GM19193 (cell line): ENCODE data around the gene PBX1.

Experiments
- POLR2A ChIP-seq: IDR thresholded peaks from 4 replicates; pipeline ENCODE4 v1.6.1; 2011; ENCODE audit not compliant: insufficient read depth, insufficient read length; ENCODE audit errors: extremely low read depth

The PBX1 gene

GRCh38 chr1:164561007-164561406, 2.0 kb downstream of the PBX1 start:
- TF ChIP-seq POLR2A: no peak

GRCh38 chr1:164561472-164561871, 2.5 kb downstream of the PBX1 start:
- no peak for TF ChIP-seq POLR2A

DNA sequence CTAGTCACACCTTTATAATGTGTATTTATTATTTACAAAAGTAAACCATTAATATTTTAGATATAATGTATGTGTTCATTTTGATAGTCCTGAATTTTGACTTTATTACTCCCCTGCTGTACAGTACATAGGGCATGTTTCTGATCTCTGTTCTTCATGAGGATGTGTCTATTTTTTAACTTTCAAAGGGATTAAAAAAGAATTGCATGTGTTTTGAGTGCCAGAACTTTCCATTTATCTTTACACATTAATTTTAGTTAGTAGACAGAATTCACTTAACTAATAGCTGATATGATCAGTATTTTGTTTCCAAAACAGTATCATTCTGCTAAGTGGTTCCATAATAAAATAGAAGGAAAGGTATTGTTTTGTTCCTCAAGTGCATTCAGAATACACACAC, 3.1 kb downstream of the PBX1 start:
- no peak for TF ChIP-seq POLR2A

DNA sequence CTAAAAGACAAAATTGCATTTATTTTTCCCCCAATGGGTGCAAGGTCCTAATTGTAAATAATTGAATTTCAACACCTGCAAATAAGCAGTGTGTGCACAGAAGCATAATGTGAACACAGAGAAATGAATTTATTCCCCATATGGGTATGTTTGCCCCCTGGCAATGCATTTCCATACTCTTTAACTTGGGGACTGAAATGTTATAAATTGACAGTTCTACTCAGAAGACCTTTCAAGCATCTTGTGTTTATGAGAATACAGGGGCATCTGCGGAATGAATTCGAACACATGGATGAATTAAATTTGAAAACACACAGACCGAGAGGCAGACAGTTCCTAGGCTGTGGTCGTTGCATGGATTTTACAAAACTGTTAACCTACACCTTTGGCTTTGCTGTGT, 3.5 kb downstream of the PBX1 start:
- no peak for TF ChIP-seq POLR2A

- no peak for TF ChIP-seq POLR2A
Measured at GRCh38 chr1:164562947-164563520, 4.0 kb downstream of the PBX1 start.

DNA sequence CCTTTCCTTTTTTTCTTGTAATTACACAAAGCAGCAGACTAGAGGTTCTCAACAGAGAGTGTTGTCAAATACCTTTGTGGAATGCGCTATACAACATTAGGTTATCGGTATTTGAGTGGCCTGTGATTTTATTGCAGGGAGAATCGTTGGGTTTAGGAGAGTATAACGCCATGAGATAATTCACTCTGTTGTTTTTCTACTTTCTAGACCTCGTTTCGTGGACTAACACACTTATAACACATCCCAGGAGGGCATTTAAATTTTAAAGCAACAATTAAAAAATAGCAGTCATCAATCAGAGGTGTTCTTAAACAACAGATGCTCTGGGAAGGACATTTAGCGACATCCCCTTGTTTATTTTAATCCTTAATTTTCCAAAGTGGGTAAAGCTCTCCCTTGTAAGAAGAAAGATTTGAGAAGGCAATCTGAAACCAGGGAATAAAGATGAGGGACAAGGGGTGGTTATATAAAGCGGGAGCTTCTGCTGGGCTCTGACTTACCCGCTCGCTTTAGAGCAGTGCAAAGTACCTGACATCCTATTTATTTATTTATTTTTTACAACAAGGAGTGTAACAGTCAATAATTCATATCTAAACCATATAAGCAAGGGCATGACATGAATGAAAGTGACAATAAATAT, 4.9 kb downstream of the PBX1 start:
- TF ChIP-seq POLR2A: no peak

DNA sequence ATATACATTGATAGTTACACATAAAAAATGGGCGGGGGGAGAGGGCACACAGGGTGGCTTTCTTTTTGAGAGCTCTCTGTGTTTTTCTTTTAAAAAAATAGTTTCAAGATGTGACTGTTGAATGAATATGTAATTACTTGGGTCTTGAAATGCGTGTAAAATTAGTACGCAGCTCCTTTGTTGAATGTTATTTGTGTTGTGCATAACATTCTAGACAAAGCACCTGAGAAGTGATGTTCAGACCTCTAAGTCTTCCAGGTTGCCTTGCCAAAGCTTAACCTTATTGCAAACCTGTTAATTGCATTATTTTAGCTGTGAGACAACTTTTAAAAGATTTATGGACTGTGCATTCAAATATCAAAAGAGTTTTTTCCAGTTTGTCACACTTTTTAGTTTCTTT, 5.4 kb downstream of the PBX1 start:
- no peak for TF ChIP-seq POLR2A

DNA sequence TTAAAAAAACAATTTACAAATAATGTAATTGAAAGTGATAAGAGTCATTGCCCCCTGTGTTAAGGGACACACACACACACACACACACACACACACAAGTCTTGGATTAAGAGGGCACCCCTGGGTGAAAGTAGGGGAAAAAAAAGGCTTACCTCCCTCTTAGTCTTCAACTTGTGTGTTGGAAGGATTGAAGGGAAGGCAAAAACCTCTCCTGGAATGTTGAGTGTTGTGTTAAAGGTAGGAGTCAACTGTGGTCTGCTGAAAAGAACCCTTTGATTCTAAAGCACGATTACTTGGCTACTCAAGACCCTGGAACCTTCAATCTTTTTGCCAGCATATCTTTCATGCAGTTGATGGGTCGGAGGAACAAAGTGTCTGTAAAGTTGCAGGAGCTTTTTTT, 6.4 kb downstream of the PBX1 start:
- no peak for TF ChIP-seq POLR2A

DNA sequence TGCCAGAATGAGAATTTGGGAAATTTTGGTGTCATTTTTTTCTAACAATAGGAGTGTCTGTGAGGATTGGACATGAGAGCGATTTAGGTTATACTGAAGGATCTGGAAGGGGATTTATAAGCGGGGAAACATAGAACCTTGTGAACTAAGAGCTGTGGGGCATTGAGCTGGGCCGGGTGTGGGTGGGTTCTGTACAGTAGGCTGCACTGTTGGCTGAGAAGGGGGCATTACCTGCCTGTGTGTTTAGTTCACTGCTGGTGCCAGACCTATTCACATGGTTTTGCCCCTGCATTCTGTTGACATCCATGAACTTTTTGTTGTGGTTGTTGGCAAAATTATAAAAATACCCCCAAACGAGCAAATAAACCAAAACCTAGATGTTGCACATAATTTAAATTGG, 8.8 kb downstream of the PBX1 start:
- TF ChIP-seq POLR2A: no peak

GRCh38 chr1:164569241-164569640, 10.3 kb downstream of the PBX1 start:
- no peak for TF ChIP-seq POLR2A

DNA sequence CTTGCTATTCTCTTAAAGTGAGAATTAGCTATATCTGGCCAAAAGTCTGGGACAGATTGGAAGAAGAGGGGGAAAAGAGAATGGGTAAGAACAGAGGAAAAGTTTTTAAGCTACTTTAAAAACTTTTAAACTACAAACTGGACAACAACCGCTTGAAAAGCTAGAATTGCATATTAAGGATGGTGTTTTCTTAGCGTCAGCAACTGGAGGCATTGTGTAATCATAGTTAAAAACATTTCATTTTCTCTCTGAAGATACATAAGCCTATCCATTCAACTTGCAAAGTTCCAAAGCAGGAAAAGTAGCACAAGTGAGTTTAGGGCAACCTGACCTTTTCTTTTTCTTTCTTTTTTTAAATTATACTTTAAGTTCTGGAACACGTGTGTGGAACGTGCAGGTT, 10.9 kb downstream of the PBX1 start:
- no peak for TF ChIP-seq POLR2A

GRCh38 chr1:164571333-164571732, 12.3 kb downstream of the PBX1 start:
- TF ChIP-seq POLR2A: no peak

- no peak for TF ChIP-seq POLR2A
Measured at GRCh38 chr1:164575356-164575886, 16.4 kb downstream of the PBX1 start.

GRCh38 chr1:164576291-164577271, 17.6 kb downstream of the PBX1 start:
- TF ChIP-seq POLR2A: no peak

DNA sequence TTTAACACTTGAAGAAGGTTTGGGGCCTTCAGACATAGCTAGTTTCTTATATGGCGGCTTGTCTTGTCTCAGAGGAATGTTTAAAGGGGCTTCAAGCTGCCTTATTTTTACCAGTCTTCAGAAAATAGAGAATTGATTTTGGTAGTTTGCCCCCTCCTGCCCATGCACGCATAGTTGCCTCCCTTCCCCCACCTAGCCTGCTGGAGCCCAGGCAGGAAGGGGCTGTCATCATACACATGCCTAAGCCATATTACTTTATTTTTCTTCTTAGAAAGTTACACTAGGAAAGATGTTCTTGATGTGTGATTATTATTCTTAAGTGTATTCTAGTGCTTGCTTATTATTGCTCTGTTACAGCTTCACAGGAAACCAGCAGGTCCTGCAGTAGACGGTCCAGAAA, 18.3 kb downstream of the PBX1 start:
- no peak for TF ChIP-seq POLR2A
